ENCODE results near the gene TGFA.

The TGFA gene

GRCh38 chr2:70515938-70516337, 37.7 kb downstream of the TGFA start:
- TF ChIP-seq TAF1 (IDR thresholded peaks at IDR 0.05; ENCODE audit: borderline replicate concordance, insufficient read depth, low read length): no peak
- TF ChIP-seq POLR2AphosphoS5 (IDR thresholded peaks at IDR 0.05; ENCODE audit: low read depth, low read length): no peak
- TF ChIP-seq REST (IDR thresholded peaks at IDR 0.05; ENCODE audit: insufficient read depth in 1 of 2, low read depth in 2 of 2, low read length in 2 of 2): no peak
- TF ChIP-seq SIN3A (IDR thresholded peaks at IDR 0.05; ENCODE audit: borderline replicate concordance, insufficient read depth, low read length): no peak
- TF ChIP-seq FOXP2 (optimal IDR thresholded peaks at IDR 0.05; ENCODE audit: borderline replicate concordance, extremely low read depth, extremely low read length, insufficient read depth): no peak

GRCh38 chr2:70514612-70515055, 39.0 kb downstream of the TGFA start:
- no peak for TF ChIP-seq FOXP2 (optimal IDR thresholded peaks at IDR 0.05; ENCODE audit: borderline replicate concordance, extremely low read depth, extremely low read length, insufficient read depth)

- TF ChIP-seq POLR2AphosphoS5 (IDR thresholded peaks at IDR 0.05; ENCODE audit: low read depth, low read length): no peak
- TF ChIP-seq SIN3A (IDR thresholded peaks at IDR 0.05; ENCODE audit: borderline replicate concordance, insufficient read depth, low read length): no peak
- TF ChIP-seq REST (IDR thresholded peaks at IDR 0.05; ENCODE audit: insufficient read depth in 1 of 2, low read depth in 2 of 2, low read length in 2 of 2): peak; percentile 45 to 84; a peak in 3 of 4 replicates
Measured at GRCh38 chr2:70513738-70514137, 39.9 kb downstream of the TGFA start.

- TF ChIP-seq REST (IDR thresholded peaks at IDR 0.05; ENCODE audit: insufficient read depth in 1 of 2, low read depth in 2 of 2, low read length in 2 of 2) (no peak), SIN3A (IDR thresholded peaks at IDR 0.05; ENCODE audit: borderline replicate concordance, insufficient read depth, low read length) (no peak), TAF1 (IDR thresholded peaks at IDR 0.05; ENCODE audit: borderline replicate concordance, insufficient read depth, low read length) (no peak), FOXP2 (optimal IDR thresholded peaks at IDR 0.05; ENCODE audit: borderline replicate concordance, extremely low read depth, extremely low read length, insufficient read depth) (no peak), POLR2AphosphoS5 (IDR thresholded peaks at IDR 0.05; ENCODE audit: low read depth, low read length) (no peak)
Measured at GRCh38 chr2:70511971-70512729, 41.5 kb downstream of the TGFA start.

GRCh38 chr2:70510313-70510712, 43.3 kb downstream of the TGFA start:
- TF ChIP-seq SIN3A (IDR thresholded peaks at IDR 0.05; ENCODE audit: borderline replicate concordance, insufficient read depth, low read length) (no peak), TAF1 (IDR thresholded peaks at IDR 0.05; ENCODE audit: borderline replicate concordance, insufficient read depth, low read length) (no peak), POLR2AphosphoS5 (IDR thresholded peaks at IDR 0.05; ENCODE audit: low read depth, low read length) (no peak), FOXP2 (optimal IDR thresholded peaks at IDR 0.05; ENCODE audit: borderline replicate concordance, extremely low read depth, extremely low read length, insufficient read depth) (no peak), REST (IDR thresholded peaks at IDR 0.05; ENCODE audit: insufficient read depth in 1 of 2, low read depth in 2 of 2, low read length in 2 of 2) (no peak)

All from PFSK-1 (cell line).